GM23338 (cell line): ENCODE measurements around the gene RGS6. TPM values are rescaled to one million over a fixed set of nuclear protein-coding genes. Genes with fewer than 3 reads are reported as not detected.

Source experiments
- ATAC-seq: fragments of 200-7000 bp; cut with Tn5 transposase; 3 replicates; pipeline ENCODE4 v1.9.1; 2020
- DNase-seq: peaks from one replicate; pipeline ENCODE4 v3.0.0-alpha.2; 2015; ENCODE audit warnings: low spot score
- H2AFZ ChIP-seq: fragments of 200-600 bp; sonication (generic); 2 replicates; pipeline ENCODE4 v1.8.0; 2016; ENCODE audit warnings: antibody characterized with exemption, mild to moderate bottlenecking, moderate library complexity
- H3F3A ChIP-seq: fragments of 200-600 bp; sonication (generic); replicated peaks from 2 replicates; pipeline ENCODE4 v1.8.0; 2017; ENCODE audit warnings: antibody characterized with exemption, mixed run types, low read depth
- H3K27ac ChIP-seq: fragments of 200-600 bp; sonication (generic); 2 replicates; pipeline ENCODE4 v1.6.1; 2016; ENCODE audit warnings: low read depth
- H3K27me3 ChIP-seq: fragments of 200-600 bp; sonication (generic); 2 replicates; pipeline ENCODE4 v1.8.0; 2016; ENCODE audit warnings: mild to moderate bottlenecking, mixed run types, moderate library complexity; ENCODE audit not compliant: insufficient read depth
- H3K36me3 ChIP-seq: fragments of 200-600 bp; sonication (generic); 2 replicates; pipeline ENCODE4 v1.8.0; 2016; ENCODE audit warnings: mild to moderate bottlenecking; ENCODE audit not compliant: insufficient read depth
- H3K4me1 ChIP-seq: fragments of 200-600 bp; sonication (generic); 2 replicates; pipeline ENCODE4 v1.8.0; 2016; ENCODE audit warnings: mild to moderate bottlenecking, moderate library complexity; ENCODE audit not compliant: insufficient read depth
- H3K4me2 ChIP-seq: fragments of 200-600 bp; sonication (generic); 2 replicates; pipeline ENCODE4 v1.7.1; 2017; ENCODE audit warnings: mixed run types
- H3K4me3 ChIP-seq: fragments of 200-600 bp; sonication (generic); 2 replicates; pipeline ENCODE4 v1.6.1; 2016; ENCODE audit warnings: mixed run types
- H3K79me2 ChIP-seq: fragments of 200-600 bp; sonication (generic); replicated peaks from 2 replicates; pipeline ENCODE4 v1.8.0; 2017; ENCODE audit warnings: mild to moderate bottlenecking; ENCODE audit not compliant: insufficient read depth
- H3K9me2 ChIP-seq: fragments of 200-600 bp; sonication (generic); 2 replicates; pipeline ENCODE4 v1.8.0; 2017; ENCODE audit not compliant: insufficient read depth
- H4K20me1 ChIP-seq: fragments of 200-600 bp; sonication (generic); replicated peaks from 2 replicates; pipeline ENCODE4 v1.8.0; 2017; ENCODE audit warnings: mild to moderate bottlenecking; ENCODE audit not compliant: insufficient read depth
- H3K27ac Mint-ChIP-seq: 2 replicates; pipeline ENCODE4 v1.8.0; 2020; ENCODE audit warnings: inconsistent platforms, mild to moderate bottlenecking, moderate library complexity, mixed read lengths
- H3K27me3 Mint-ChIP-seq: 3 replicates; pipeline ENCODE4 v1.8.0; 2022; ENCODE audit warnings: low read depth, mild to moderate bottlenecking, moderate library complexity, mixed read lengths, inconsistent platforms; ENCODE audit not compliant: insufficient read depth, poor library complexity
- H3K36me3 Mint-ChIP-seq: 3 replicates; pipeline ENCODE4 v1.8.0; 2021; ENCODE audit warnings: low read depth, mild to moderate bottlenecking, inconsistent platforms, moderate library complexity, mixed read lengths
- H3K4me1 Mint-ChIP-seq: 3 replicates; pipeline ENCODE4 v1.8.0; 2020; ENCODE audit warnings: mild to moderate bottlenecking, inconsistent platforms, mixed read lengths
- H3K4me3 Mint-ChIP-seq: 3 replicates; pipeline ENCODE4 v1.8.0; 2021; ENCODE audit warnings: moderate library complexity, mild to moderate bottlenecking, inconsistent platforms, mixed read lengths
- H3K9me3 Mint-ChIP-seq: 3 replicates; pipeline ENCODE4 v1.8.0; 2020; ENCODE audit warnings: moderate library complexity, mild to moderate bottlenecking, inconsistent platforms, mixed read lengths
- CREB1 ChIP-seq: fragments of 250-450 bp; sonication (Bioruptor Pico); IDR thresholded peaks from 2 replicates; pipeline ENCODE4 v1.5.0; 2020; ENCODE audit warnings: low read depth, mild to moderate bottlenecking, moderate library complexity
- EZH2 ChIP-seq: fragments of 200-600 bp; sonication (generic); IDR thresholded peaks from one replicate; pipeline ENCODE4 v1.8.0; 2017; ENCODE audit warnings: antibody characterized with exemption, mild to moderate bottlenecking, low read depth; ENCODE audit not compliant: unreplicated experiment
- EZH2phosphoT487 ChIP-seq: fragments of 200-600 bp; sonication (generic); IDR thresholded peaks from one replicate; pipeline ENCODE4 v1.8.1; 2018; ENCODE audit warnings: antibody characterized with exemption; ENCODE audit not compliant: unreplicated experiment
- JUNB ChIP-seq: IDR thresholded peaks from one replicate; pipeline ENCODE4 v1.6.1; 2016; ENCODE audit warnings: antibody characterized with exemption; ENCODE audit not compliant: unreplicated experiment
- NANOG ChIP-seq: IDR thresholded peaks from 2 replicates; pipeline ENCODE4 v1.6.1; 2016; ENCODE audit warnings: antibody characterized with exemption, borderline replicate concordance
- POLR2AphosphoS5 ChIP-seq: IDR thresholded peaks from 2 replicates; pipeline ENCODE4 v1.6.1; 2016; ENCODE audit warnings: antibody characterized with exemption, low read depth
- STAT1 ChIP-seq: IDR thresholded peaks from one replicate; pipeline ENCODE4 v1.6.1; 2016; ENCODE audit warnings: antibody characterized with exemption; ENCODE audit not compliant: unreplicated experiment
- ZNF114 ChIP-seq: fragments of 250-450 bp; sonication (Bioruptor Pico); IDR thresholded peaks from 2 replicates; pipeline ENCODE4 v1.5.0; 2020; ENCODE audit warnings: mild to moderate bottlenecking, moderate library complexity
- ZNF331 ChIP-seq: fragments of 250-450 bp; sonication (Bioruptor Pico); IDR thresholded peaks from 2 replicates; pipeline ENCODE4 v1.5.0; 2020; ENCODE audit warnings: low read depth, mild to moderate bottlenecking, moderate library complexity
- polyA plus RNA-seq: library from polyadenylated mRNA; unstranded; fragments of >200 nt; fragmentation: Nextera tagmentation; extraction: Ambion mirVana; gene quantifications from 2 replicates; pipeline ENCODE4 v1.2.1, GENCODE V29; 2016
- total RNA-seq: library from RNA; depleted of rRNA; stranded (reverse); fragments of >200 nt; shearing (Covaris generic); gene quantifications from 2 replicates; pipeline ENCODE4 v1.2.3, GENCODE V29; 2014
- TF ChIP-seq, protein P1 (sequence below), 2 experiments: fragments of 200-600 bp in 1 of 2; sonication (generic) in 1 of 2; conservative IDR thresholded peaks; 2 replicates each; pipeline versions ENCODE4 v1.5.1 to v1.6.1; 2016 to 2017; ENCODE audit warnings: antibody characterized with exemption in 2 of 2, low read depth in 2 of 2, mild to moderate bottlenecking in 2 of 2, moderate library complexity in 1 of 2
- TF ChIP-seq, protein P2 (sequence below): fragments of 250-450 bp; sonication (Bioruptor Pico); IDR thresholded peaks from 2 replicates; pipeline ENCODE4 v1.5.0; 2020; ENCODE audit warnings: mild to moderate bottlenecking, moderate library complexity
- TF ChIP-seq, protein P3 (sequence below): IDR thresholded peaks from one replicate; pipeline ENCODE4 v1.6.1; 2018; ENCODE audit warnings: antibody characterized with exemption; ENCODE audit not compliant: unreplicated experiment
- TF ChIP-seq, protein P4 (sequence below): IDR thresholded peaks from 2 replicates; pipeline ENCODE4 v1.6.1; 2016; ENCODE audit warnings: antibody characterized with exemption

The RGS6 gene
- total and polyA plus RNA-seq, 2 experiments from 2014 or later = 0.66 to 0.83 TPM

DNA sequence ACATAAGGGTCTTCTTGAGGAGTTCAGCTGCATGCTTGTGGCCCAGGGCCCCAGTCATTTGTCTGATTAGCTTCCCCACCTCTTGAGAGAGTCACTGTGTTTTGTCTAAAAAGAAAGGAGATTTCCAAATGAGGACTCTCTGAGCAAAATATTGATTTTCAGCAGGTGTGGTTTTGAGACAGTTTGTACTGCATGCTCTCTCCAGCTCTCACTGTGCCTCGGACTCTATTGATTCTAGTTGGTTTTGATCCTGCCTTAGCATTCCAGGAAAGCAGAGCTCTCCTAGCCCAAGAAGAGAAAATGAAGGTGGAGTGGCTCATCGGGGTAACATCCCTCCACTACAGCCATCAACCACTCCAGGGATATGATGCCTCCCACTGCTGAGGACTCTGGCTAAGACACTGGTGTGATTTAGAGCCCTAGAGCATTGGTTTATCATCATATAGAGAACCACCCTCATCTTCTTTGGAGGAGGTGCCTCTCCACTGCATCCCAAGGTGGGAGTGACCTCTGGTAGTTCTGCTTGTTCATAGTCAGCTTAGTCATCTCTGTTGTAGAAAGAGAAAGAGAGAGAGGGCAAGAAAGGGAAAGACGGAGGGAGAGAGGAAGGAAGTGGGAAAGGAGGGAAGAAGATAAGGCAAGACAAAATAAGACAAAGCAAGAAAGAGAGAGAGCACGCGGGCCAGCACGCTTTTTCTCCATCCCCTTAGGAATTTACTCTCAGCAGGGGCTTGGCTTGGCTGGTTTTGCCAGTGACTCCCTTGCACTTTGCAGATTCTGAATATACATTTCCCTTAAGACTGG is 596.0 kb downstream of the RGS6 start:
- Mint-ChIP-seq H3K9me3 (peaks cover 9% of the 10 kb centered on the region; the same call in 2 of the 3 replicates), H3K4me3 (no peak overlapping the region), H3K27ac (no peak overlapping the region), H3K36me3 (no peaks in the 10 kb centered on the region; the same call in 2 of the 3 replicates), H3K27me3 (peaks cover 6% of the 10 kb centered on the region), H3K4me1 (peaks cover 2% of the 10 kb centered on the region)
- Histone ChIP-seq H3K36me3 (no peaks in the 10 kb centered on the region), H3K79me2 (no peaks in the 10 kb centered on the region), H4K20me1 (no peaks in the 10 kb centered on the region), H3K4me3 (no peak overlapping the region), H3K4me1 (no peaks in the 10 kb centered on the region), H3F3A (no peaks in the 10 kb centered on the region), H2AFZ (no peak overlapping the region), H3K9me2 (0 out of 2 replicates have a peak, but pooled peaks cover 6% of the 10 kb centered on the region), H3K27ac (no peak overlapping the region), H3K4me2 (no peak overlapping the region), H3K27me3 (no peaks in the 10 kb centered on the region)
- TF ChIP-seq, protein P1, sequence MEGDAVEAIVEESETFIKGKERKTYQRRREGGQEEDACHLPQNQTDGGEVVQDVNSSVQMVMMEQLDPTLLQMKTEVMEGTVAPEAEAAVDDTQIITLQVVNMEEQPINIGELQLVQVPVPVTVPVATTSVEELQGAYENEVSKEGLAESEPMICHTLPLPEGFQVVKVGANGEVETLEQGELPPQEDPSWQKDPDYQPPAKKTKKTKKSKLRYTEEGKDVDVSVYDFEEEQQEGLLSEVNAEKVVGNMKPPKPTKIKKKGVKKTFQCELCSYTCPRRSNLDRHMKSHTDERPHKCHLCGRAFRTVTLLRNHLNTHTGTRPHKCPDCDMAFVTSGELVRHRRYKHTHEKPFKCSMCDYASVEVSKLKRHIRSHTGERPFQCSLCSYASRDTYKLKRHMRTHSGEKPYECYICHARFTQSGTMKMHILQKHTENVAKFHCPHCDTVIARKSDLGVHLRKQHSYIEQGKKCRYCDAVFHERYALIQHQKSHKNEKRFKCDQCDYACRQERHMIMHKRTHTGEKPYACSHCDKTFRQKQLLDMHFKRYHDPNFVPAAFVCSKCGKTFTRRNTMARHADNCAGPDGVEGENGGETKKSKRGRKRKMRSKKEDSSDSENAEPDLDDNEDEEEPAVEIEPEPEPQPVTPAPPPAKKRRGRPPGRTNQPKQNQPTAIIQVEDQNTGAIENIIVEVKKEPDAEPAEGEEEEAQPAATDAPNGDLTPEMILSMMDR (conservative IDR thresholded peaks at IDR 0.05; ENCODE audit: low read depth in 2 of 2) = no peak
- TF ChIP-seq STAT1 = no peak
- TF ChIP-seq ZNF331 (CRISPR knock-in tag) = no peak
- no peak for TF ChIP-seq EZH2
- TF ChIP-seq CREB1 = no peak
- no peak for TF ChIP-seq JUNB
- TF ChIP-seq, protein P2, sequence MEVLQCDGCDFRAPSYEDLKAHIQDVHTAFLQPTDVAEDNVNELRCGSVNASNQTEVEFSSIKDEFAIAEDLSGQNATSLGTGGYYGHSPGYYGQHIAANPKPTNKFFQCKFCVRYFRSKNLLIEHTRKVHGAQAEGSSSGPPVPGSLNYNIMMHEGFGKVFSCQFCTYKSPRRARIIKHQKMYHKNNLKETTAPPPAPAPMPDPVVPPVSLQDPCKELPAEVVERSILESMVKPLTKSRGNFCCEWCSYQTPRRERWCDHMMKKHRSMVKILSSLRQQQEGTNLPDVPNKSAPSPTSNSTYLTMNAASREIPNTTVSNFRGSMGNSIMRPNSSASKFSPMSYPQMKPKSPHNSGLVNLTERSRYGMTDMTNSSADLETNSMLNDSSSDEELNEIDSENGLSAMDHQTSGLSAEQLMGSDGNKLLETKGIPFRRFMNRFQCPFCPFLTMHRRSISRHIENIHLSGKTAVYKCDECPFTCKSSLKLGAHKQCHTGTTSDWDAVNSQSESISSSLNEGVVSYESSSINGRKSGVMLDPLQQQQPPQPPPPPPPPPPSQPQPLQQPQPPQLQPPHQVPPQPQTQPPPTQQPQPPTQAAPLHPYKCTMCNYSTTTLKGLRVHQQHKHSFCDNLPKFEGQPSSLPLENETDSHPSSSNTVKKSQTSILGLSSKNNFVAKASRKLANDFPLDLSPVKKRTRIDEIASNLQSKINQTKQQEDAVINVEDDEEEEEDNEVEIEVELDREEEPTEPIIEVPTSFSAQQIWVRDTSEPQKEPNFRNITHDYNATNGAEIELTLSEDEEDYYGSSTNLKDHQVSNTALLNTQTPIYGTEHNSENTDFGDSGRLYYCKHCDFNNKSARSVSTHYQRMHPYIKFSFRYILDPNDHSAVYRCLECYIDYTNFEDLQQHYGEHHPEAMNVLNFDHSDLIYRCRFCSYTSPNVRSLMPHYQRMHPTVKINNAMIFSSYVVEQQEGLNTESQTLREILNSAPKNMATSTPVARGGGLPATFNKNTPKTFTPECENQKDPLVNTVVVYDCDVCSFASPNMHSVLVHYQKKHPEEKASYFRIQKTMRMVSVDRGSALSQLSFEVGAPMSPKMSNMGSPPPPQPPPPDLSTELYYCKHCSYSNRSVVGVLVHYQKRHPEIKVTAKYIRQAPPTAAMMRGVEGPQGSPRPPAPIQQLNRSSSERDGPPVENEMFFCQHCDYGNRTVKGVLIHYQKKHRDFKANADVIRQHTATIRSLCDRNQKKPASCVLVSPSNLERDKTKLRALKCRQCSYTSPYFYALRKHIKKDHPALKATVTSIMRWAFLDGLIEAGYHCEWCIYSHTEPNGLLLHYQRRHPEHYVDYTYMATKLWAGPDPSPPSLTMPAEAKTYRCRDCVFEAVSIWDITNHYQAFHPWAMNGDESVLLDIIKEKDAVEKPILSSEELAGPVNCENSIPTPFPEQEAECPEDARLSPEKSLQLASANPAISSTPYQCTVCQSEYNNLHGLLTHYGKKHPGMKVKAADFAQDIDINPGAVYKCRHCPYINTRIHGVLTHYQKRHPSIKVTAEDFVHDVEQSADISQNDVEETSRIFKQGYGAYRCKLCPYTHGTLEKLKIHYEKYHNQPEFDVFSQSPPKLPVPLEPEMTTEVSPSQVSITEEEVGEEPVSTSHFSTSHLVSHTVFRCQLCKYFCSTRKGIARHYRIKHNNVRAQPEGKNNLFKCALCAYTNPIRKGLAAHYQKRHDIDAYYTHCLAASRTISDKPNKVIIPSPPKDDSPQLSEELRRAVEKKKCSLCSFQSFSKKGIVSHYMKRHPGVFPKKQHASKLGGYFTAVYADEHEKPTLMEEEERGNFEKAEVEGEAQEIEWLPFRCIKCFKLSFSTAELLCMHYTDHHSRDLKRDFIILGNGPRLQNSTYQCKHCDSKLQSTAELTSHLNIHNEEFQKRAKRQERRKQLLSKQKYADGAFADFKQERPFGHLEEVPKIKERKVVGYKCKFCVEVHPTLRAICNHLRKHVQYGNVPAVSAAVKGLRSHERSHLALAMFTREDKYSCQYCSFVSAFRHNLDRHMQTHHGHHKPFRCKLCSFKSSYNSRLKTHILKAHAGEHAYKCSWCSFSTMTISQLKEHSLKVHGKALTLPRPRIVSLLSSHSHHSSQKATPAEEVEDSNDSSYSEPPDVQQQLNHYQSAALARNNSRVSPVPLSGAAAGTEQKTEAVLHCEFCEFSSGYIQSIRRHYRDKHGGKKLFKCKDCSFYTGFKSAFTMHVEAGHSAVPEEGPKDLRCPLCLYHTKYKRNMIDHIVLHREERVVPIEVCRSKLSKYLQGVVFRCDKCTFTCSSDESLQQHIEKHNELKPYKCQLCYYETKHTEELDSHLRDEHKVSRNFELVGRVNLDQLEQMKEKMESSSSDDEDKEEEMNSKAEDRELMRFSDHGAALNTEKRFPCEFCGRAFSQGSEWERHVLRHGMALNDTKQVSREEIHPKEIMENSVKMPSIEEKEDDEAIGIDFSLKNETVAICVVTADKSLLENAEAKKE (CRISPR knock-in tag) = no peak
- no peak for TF ChIP-seq EZH2phosphoT487
- TF ChIP-seq, protein P3, sequence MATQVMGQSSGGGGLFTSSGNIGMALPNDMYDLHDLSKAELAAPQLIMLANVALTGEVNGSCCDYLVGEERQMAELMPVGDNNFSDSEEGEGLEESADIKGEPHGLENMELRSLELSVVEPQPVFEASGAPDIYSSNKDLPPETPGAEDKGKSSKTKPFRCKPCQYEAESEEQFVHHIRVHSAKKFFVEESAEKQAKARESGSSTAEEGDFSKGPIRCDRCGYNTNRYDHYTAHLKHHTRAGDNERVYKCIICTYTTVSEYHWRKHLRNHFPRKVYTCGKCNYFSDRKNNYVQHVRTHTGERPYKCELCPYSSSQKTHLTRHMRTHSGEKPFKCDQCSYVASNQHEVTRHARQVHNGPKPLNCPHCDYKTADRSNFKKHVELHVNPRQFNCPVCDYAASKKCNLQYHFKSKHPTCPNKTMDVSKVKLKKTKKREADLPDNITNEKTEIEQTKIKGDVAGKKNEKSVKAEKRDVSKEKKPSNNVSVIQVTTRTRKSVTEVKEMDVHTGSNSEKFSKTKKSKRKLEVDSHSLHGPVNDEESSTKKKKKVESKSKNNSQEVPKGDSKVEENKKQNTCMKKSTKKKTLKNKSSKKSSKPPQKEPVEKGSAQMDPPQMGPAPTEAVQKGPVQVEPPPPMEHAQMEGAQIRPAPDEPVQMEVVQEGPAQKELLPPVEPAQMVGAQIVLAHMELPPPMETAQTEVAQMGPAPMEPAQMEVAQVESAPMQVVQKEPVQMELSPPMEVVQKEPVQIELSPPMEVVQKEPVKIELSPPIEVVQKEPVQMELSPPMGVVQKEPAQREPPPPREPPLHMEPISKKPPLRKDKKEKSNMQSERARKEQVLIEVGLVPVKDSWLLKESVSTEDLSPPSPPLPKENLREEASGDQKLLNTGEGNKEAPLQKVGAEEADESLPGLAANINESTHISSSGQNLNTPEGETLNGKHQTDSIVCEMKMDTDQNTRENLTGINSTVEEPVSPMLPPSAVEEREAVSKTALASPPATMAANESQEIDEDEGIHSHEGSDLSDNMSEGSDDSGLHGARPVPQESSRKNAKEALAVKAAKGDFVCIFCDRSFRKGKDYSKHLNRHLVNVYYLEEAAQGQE = no peak
- no peak for TF ChIP-seq POLR2AphosphoS5
- TF ChIP-seq ZNF114 (CRISPR knock-in tag) = no peak
- TF ChIP-seq, protein P4, sequence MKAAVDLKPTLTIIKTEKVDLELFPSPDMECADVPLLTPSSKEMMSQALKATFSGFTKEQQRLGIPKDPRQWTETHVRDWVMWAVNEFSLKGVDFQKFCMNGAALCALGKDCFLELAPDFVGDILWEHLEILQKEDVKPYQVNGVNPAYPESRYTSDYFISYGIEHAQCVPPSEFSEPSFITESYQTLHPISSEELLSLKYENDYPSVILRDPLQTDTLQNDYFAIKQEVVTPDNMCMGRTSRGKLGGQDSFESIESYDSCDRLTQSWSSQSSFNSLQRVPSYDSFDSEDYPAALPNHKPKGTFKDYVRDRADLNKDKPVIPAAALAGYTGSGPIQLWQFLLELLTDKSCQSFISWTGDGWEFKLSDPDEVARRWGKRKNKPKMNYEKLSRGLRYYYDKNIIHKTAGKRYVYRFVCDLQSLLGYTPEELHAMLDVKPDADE = no peak
- TF ChIP-seq NANOG = no peak
- ATAC-seq = no peak
- no peak for DNase-seq
